ENCODE measurements around the gene HS3ST3A1. TPM values are rescaled to one million over a fixed set of nuclear protein-coding genes. Genes with fewer than 3 reads are reported as not detected.

Gene HS3ST3A1
- total and polyA plus RNA-seq, 2 of the 8 experiments (the other 6 are each of a cell fraction or from before 2014, with no cell fraction given): 5.4 to 5.7 TPM

- Histone ChIP-seq H2AK5ac (ENCODE audit: low read depth, low read length) (no peak overlapping the region), H3K36me3 (ENCODE audit: control insufficient read depth in 2 of 4, insufficient read depth in 4 of 4, low read length in 3 of 4) (no peaks in the 10 kb centered on the region), H2AFZ (ENCODE audit: low read length) (0 out of 2 replicates have a peak overlapping the region, but pooled peaks have one; percentile 18), H3K79me1 (ENCODE audit: low read depth, low read length) (no peaks in the 10 kb centered on the region), H4K5ac (ENCODE audit: insufficient read length, low read depth, low read length) (no peak overlapping the region), H3K4me1 (replicated peaks in 1 of 4; ENCODE audit: control insufficient read depth in 3 of 4, insufficient read depth in 4 of 4, low read length in 3 of 4) (peaks cover 0 to 8% (median 4%) of the 10 kb centered on the region in 4 experiments; a peak in 3 of 7 replicates), H3K56ac (replicated peaks; ENCODE audit: insufficient read length, low read depth, low read length) (no peak overlapping the region), H3K9me3 (ENCODE audit: insufficient read depth in 2 of 2, low read depth in 1 of 2, low read length in 1 of 2) (no peaks in the 10 kb centered on the region), H3K9ac (replicated peaks in 1 of 4; ENCODE audit: extremely low read depth in 1 of 4, low read depth in 3 of 4, low read length in 3 of 4) (no peak overlapping the region), H3K23me2 (ENCODE audit: low read depth, low read length) (no peaks in the 10 kb centered on the region), H2BK12ac (ENCODE audit: low read depth, low read length) (no peak overlapping the region), H4K91ac (replicated peaks; ENCODE audit: insufficient read length, low read length) (no peak overlapping the region), H2BK20ac (ENCODE audit: low read length) (no peak overlapping the region), H3K23ac (ENCODE audit: insufficient read length) (no peak overlapping the region), H3K79me2 (ENCODE audit: control insufficient read depth in 1 of 2, insufficient read depth in 2 of 2, low read length in 2 of 2) (no peaks in the 10 kb centered on the region), H3K27me3 (replicated peaks in 1 of 4; ENCODE audit: control insufficient read depth in 3 of 4, extremely low read depth in 1 of 4, insufficient read depth in 3 of 4, low read length in 3 of 4) (no peaks in the 10 kb centered on the region), H2BK15ac (ENCODE audit: low read length) (no peak overlapping the region), H3K18ac (ENCODE audit: extremely low read depth, low read length) (no peak overlapping the region), H3K4ac (replicated peaks; ENCODE audit: insufficient read length, low read depth, low read length) (no peak overlapping the region), H3K14ac (ENCODE audit: insufficient read length) (no peak overlapping the region), H4K8ac (ENCODE audit: extremely low read depth, insufficient read depth, low read length) (no peak overlapping the region), H2BK5ac (ENCODE audit: low read depth, low read length) (no peak overlapping the region), H3K4me3 (ENCODE audit: extremely low read depth in 1 of 4, insufficient read depth in 2 of 4, low read depth in 3 of 4, low read length in 4 of 4) (no peak overlapping the region), H3K4me2 (ENCODE audit: insufficient read depth in 1 of 2, low read depth in 2 of 2, low read length in 2 of 2) (no peak overlapping the region), H4K20me1 (replicated peaks in 1 of 2; ENCODE audit: control insufficient read depth in 1 of 2, insufficient read depth in 2 of 2, low read length in 2 of 2) (no peaks in the 10 kb centered on the region), H2BK120ac (replicated peaks; ENCODE audit: low read depth, low read length) (no peak overlapping the region), H3K27ac (ENCODE audit: low read depth, low read length) (no peak overlapping the region; the same call in 1 of the 2 replicates)
- ChIA-PET CTCF (ENCODE audit: partially characterized antibody) (no interaction called here), POLR2A (ENCODE audit: partially characterized antibody) (interaction anchor here (0.6 kb wide), 1 partner anchor 481 kb away, joined by 3 read pairs; no protein-coding TSS in a partner anchor)
- no peak for DNase-seq (ENCODE audit: low read depth in 1 of 2, low spot score in 2 of 2)
- 58% methylated on average over 3 of the region's 3 CpGs; no CpG with 5 or more reads in 1 of the 2 experiments for WGBS, 2 experiments (ENCODE audit: extremely low coverage in 1 of 2, insufficient coverage in 1 of 2, insufficient read length in 1 of 2, insufficient replicate concordance in 2 of 2, low coverage in 1 of 2, low lambda C conversion rate in 2 of 2, missing lambda C conversion rate in 1 of 2)
- FAIRE-seq: peak; percentile 42
- TF ChIP-seq POLR2A (IDR thresholded peaks at IDR 0.05; ENCODE audit: control extremely low read depth in 1 of 2, low read depth in 2 of 2, low read length in 2 of 2) (no peak), HDAC6 (IDR thresholded peaks at IDR 0.05; ENCODE audit: low read depth, low read length) (no peak), EP300 (IDR thresholded peaks at IDR 0.05; ENCODE audit: borderline replicate concordance in 1 of 2, low read depth in 2 of 2, low read length in 2 of 2) (no peak), RBBP5 (IDR thresholded peaks at IDR 0.05; ENCODE audit: borderline replicate concordance, low read depth, low read length) (no peak), EZH2 (IDR thresholded peaks at IDR 0.05; ENCODE audit: low read depth, low read length, severe bottlenecking) (no peak), POLR2AphosphoS5 (IDR thresholded peaks at IDR 0.05; ENCODE audit: low read depth, low read length) (no peak), CREB1 (IDR thresholded peaks at IDR 0.05) (no peak), TAF1 (IDR thresholded peaks at IDR 0.05; ENCODE audit: low read depth, low read length) (no peak), KDM4A (IDR thresholded peaks at IDR 0.05; ENCODE audit: low read depth, low read length, severe bottlenecking) (no peak), JUN (IDR thresholded peaks at IDR 0.05; ENCODE audit: low read depth, low read length) (no peak)
Measured at GRCh38 chr17:13640551-13640950, 38.8 kb upstream of the HS3ST3A1 start.
